ENCODE measurements around the gene DOCK11. TPM values are rescaled to one million over a fixed set of nuclear protein-coding genes. Genes with fewer than 3 reads are reported as not detected.

DOCK11 gene
- total and polyA plus RNA-seq, 10 of the 15 experiments (the other 5 are each of a cell fraction or from before 2014, with no cell fraction given), result 16.3 to 30.7 (median 19.8) TPM

GRCh38 chrX:118626346-118626745 is 130.7 kb downstream of the DOCK11 start:
- no peak overlapping the region for H3K9ac ChIP-seq (ENCODE audit: control insufficient read depth, insufficient read depth, low read length)
- H2AFZ ChIP-seq (ENCODE audit: control insufficient read depth, low read depth, low read length), result no peak overlapping the region
- BruUV-seq (replicated peaks), result no TSS peak
- TF ChIP-seq TAF1 (IDR thresholded peaks at IDR 0.05; ENCODE audit: borderline replicate concordance, low read depth, low read length) (no peak), PML (IDR thresholded peaks at IDR 0.05; ENCODE audit: low read length) (no peak), ZBTB33 (IDR thresholded peaks at IDR 0.05) (no peak), YY1 (IDR thresholded peaks at IDR 0.05; ENCODE audit: low read depth, low read length) (no peak), POU2F2 (IDR thresholded peaks at IDR 0.05; ENCODE audit: borderline replicate concordance, low read depth, low read length) (no peak), CEBPZ (IDR thresholded peaks at IDR 0.05; ENCODE audit: low read depth, low read length) (no peak), BRCA1 (IDR thresholded peaks at IDR 0.05; ENCODE audit: low read depth, low read length) (no peak), CBX5 (IDR thresholded peaks at IDR 0.05; ENCODE audit: low read depth) (no peak)
- FAIRE-seq, result no peak
- H3K79me2 ChIP-seq (ENCODE audit: control insufficient read depth, insufficient read depth, low read length), result no peaks in the 10 kb centered on the region
- ChIA-PET CTCF (interaction anchor here (1.1 to 3.5 kb wide), 10 partner anchors 8 to 379 kb away, joined by 3 to 26 read pairs (median 6); no protein-coding TSS in a partner anchor), POLR2A (no interaction called here), SMC1A (ENCODE audit: uncharacterized antibody, unreplicated experiment) (interaction anchor here (0.6 to 2.4 kb wide), 7 partner anchors 9 to 181 kb away, joined by 3 to 20 read pairs (median 5); no protein-coding TSS in a partner anchor), RAD21 (ENCODE audit: unreplicated experiment) (interaction anchor here (1.3 to 1.5 kb wide), 2 partner anchors 13 to 126 kb away, joined by 3 to 4 read pairs; no protein-coding TSS in a partner anchor)
- no peak overlapping the region for H3K4me2 ChIP-seq (ENCODE audit: control insufficient read depth, insufficient read depth)
- no peak overlapping the region for H3K27ac ChIP-seq (ENCODE audit: control insufficient read depth, insufficient read depth)
- H4K20me1 ChIP-seq (ENCODE audit: control insufficient read depth, insufficient read depth), result no peaks in the 10 kb centered on the region
- in situ Hi-C loops (cut with MboI) (no loop called here), intact Hi-C loops (cut with micrococcal nuclease; ENCODE audit: unreplicated experiment) (no loop called here)
- 45% methylated on average over 4 of the region's 4 CpGs for WGBS (ENCODE audit: insufficient coverage, insufficient replicate concordance, low lambda C conversion rate, missing lambda C conversion rate)
- no peak for ATAC-seq
- H3K4me3 ChIP-seq, result no peak overlapping the region
- H3K4me1 ChIP-seq (ENCODE audit: control insufficient read depth, insufficient read depth, low read length), result no peaks in the 10 kb centered on the region
- H3K36me3 ChIP-seq (ENCODE audit: control insufficient read depth in 2 of 2, insufficient read depth in 2 of 2, low read length in 1 of 2), result no peaks in the 10 kb centered on the region
- no peak for DNase-seq (ENCODE audit: low read depth, low spot score)
- no peaks in the 10 kb centered on the region for H3K9me3 ChIP-seq (replicated peaks; ENCODE audit: control insufficient read depth, insufficient read depth, low read length)
- no peaks in the 10 kb centered on the region for H3K27me3 ChIP-seq (replicated peaks in 1 of 2; ENCODE audit: control insufficient read depth in 2 of 2, insufficient read depth in 2 of 2, low read length in 1 of 2)
